ENCODE measurements around the gene DHRSX.

DNA sequence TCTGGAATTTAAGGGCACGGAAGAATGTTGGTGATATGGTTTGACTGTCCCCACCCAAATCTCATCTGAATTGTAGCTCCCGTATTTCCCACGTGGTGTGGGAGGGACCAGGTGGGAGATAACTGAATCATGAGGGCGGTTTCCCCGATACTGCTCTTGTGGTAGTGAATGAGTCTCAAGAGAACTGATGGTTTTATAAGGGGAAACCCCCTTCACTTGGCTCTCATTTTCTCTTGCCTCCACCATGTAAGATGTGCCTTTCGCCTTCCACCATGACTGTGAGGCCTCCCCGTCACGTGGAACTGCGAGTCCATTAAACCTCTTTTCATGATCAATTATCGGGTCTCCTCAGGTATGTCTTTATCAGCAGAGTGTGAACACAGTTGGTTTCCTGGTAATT, 25.6 kb upstream of the DHRSX start:
- TF ChIP-seq, protein P1, sequence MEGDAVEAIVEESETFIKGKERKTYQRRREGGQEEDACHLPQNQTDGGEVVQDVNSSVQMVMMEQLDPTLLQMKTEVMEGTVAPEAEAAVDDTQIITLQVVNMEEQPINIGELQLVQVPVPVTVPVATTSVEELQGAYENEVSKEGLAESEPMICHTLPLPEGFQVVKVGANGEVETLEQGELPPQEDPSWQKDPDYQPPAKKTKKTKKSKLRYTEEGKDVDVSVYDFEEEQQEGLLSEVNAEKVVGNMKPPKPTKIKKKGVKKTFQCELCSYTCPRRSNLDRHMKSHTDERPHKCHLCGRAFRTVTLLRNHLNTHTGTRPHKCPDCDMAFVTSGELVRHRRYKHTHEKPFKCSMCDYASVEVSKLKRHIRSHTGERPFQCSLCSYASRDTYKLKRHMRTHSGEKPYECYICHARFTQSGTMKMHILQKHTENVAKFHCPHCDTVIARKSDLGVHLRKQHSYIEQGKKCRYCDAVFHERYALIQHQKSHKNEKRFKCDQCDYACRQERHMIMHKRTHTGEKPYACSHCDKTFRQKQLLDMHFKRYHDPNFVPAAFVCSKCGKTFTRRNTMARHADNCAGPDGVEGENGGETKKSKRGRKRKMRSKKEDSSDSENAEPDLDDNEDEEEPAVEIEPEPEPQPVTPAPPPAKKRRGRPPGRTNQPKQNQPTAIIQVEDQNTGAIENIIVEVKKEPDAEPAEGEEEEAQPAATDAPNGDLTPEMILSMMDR (tag by site-specific recombination; IDR thresholded peaks at IDR 0.05), result no peak
- no peak for TF ChIP-seq ZNF2 (tag by site-specific recombination; IDR thresholded peaks at IDR 0.05)
- TF ChIP-seq ZNF394 (tag by site-specific recombination; IDR thresholded peaks at IDR 0.05; ENCODE audit: borderline replicate concordance), result no peak
- TF ChIP-seq, protein P2, sequence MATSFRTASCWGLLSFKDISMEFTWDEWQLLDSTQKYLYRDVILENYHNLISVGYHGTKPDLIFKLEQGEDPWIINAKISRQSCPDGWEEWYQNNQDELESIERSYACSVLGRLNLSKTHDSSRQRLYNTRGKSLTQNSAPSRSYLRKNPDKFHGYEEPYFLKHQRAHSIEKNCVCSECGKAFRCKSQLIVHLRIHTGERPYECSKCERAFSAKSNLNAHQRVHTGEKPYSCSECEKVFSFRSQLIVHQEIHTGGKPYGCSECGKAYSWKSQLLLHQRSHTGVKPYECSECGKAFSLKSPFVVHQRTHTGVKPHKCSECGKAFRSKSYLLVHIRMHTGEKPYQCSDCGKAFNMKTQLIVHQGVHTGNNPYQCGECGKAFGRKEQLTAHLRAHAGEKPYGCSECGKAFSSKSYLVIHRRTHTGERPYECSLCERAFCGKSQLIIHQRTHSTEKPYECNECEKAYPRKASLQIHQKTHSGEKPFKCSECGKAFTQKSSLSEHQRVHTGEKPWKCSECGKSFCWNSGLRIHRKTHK (tag by site-specific recombination; IDR thresholded peaks at IDR 0.05), result no peak
- TF ChIP-seq TCF7L2 (IDR thresholded peaks at IDR 0.05; ENCODE audit: borderline replicate concordance, low read depth, low read length), result no peak
- TF ChIP-seq ZNF830 (tag by site-specific recombination; IDR thresholded peaks at IDR 0.05; ENCODE audit: low read depth), result no peak
- TF ChIP-seq, protein P3, sequence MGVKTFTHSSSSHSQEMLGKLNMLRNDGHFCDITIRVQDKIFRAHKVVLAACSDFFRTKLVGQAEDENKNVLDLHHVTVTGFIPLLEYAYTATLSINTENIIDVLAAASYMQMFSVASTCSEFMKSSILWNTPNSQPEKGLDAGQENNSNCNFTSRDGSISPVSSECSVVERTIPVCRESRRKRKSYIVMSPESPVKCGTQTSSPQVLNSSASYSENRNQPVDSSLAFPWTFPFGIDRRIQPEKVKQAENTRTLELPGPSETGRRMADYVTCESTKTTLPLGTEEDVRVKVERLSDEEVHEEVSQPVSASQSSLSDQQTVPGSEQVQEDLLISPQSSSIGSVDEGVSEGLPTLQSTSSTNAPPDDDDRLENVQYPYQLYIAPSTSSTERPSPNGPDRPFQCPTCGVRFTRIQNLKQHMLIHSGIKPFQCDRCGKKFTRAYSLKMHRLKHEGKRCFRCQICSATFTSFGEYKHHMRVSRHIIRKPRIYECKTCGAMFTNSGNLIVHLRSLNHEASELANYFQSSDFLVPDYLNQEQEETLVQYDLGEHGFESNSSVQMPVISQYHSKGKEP (tag by site-specific recombination; IDR thresholded peaks at IDR 0.05), result no peak
- TF ChIP-seq ZNF529 (tag by site-specific recombination; IDR thresholded peaks at IDR 0.05; ENCODE audit: insufficient replicate concordance), result no peak
- TF ChIP-seq ZNF777 (tag by site-specific recombination; IDR thresholded peaks at IDR 0.05; ENCODE audit: borderline replicate concordance), result no peak
- TF ChIP-seq, protein P4, sequence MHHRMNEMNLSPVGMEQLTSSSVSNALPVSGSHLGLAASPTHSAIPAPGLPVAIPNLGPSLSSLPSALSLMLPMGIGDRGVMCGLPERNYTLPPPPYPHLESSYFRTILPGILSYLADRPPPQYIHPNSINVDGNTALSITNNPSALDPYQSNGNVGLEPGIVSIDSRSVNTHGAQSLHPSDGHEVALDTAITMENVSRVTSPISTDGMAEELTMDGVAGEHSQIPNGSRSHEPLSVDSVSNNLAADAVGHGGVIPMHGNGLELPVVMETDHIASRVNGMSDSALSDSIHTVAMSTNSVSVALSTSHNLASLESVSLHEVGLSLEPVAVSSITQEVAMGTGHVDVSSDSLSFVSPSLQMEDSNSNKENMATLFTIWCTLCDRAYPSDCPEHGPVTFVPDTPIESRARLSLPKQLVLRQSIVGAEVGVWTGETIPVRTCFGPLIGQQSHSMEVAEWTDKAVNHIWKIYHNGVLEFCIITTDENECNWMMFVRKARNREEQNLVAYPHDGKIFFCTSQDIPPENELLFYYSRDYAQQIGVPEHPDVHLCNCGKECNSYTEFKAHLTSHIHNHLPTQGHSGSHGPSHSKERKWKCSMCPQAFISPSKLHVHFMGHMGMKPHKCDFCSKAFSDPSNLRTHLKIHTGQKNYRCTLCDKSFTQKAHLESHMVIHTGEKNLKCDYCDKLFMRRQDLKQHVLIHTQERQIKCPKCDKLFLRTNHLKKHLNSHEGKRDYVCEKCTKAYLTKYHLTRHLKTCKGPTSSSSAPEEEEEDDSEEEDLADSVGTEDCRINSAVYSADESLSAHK (tag by site-specific recombination; IDR thresholded peaks at IDR 0.05), result no peak
- TF ChIP-seq, protein P5, sequence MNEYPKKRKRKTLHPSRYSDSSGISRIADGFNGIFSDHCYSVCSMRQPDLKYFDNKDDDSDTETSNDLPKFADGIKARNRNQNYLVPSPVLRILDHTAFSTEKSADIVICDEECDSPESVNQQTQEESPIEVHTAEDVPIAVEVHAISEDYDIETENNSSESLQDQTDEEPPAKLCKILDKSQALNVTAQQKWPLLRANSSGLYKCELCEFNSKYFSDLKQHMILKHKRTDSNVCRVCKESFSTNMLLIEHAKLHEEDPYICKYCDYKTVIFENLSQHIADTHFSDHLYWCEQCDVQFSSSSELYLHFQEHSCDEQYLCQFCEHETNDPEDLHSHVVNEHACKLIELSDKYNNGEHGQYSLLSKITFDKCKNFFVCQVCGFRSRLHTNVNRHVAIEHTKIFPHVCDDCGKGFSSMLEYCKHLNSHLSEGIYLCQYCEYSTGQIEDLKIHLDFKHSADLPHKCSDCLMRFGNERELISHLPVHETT (tag by site-specific recombination; IDR thresholded peaks at IDR 0.05), result no peak
- TF ChIP-seq ZNF785 (tag by site-specific recombination; IDR thresholded peaks at IDR 0.05), result no peak

All from HEK293 (cell line).